GM12872 (cell line): Measurements from ENCODE around the gene FGD2.
A peak's percentile ranks its signal among the peaks of the same experiment; 100 is the strongest.

ENCODE experiments used
- CTCF ChIP-seq: IDR thresholded peaks from 3 replicates; pipeline ENCODE4 v1.5.1; 2011; ENCODE audit warnings: low read depth, mild to moderate bottlenecking, low read length, moderate library complexity; ENCODE audit not compliant: insufficient read depth

The FGD2 gene

GRCh38 chr6:36979347-36979742 lies 26.1 kb upstream of the FGD2 start:
- TF ChIP-seq CTCF = peak; percentile 61

- TF ChIP-seq CTCF = no peak
Measured at GRCh38 chr6:36980129-36980528, 25.3 kb upstream of the FGD2 start.

GRCh38 chr6:36980876-36981619 lies 24.4 kb upstream of the FGD2 start:
- no peak for TF ChIP-seq CTCF

- no peak for TF ChIP-seq CTCF
Measured at GRCh38 chr6:36983538-36983937, 21.9 kb upstream of the FGD2 start.

GRCh38 chr6:36984581-36985416 lies 20.7 kb upstream of the FGD2 start:
- TF ChIP-seq CTCF = no peak

GRCh38 chr6:36985417-36985807 lies 20.0 kb upstream of the FGD2 start:
- TF ChIP-seq CTCF = no peak

GRCh38 chr6:36985808-36986703 lies 19.4 kb upstream of the FGD2 start, which contains the start of gene MTCH1:
TSS of gene MTCH1 (minus strand) at chr6:36986196. CDS start at chr6:36986173, 23 bp downstream.
- no peak for TF ChIP-seq CTCF
